PC-3 (cell line): ENCODE measurements around the gene RIPOR3.

Source experiments
- EZH2 ChIP-seq: fragments of 300-600 bp; sonication (generic); IDR thresholded peaks from one replicate; pipeline ENCODE4 v1.6.1; 2017; ENCODE audit warnings: antibody characterized with exemption, mild to moderate bottlenecking, low read length; ENCODE audit not compliant: unreplicated experiment
- EZH2phosphoT487 ChIP-seq: fragments of 300-600 bp; sonication (generic); IDR thresholded peaks from 2 replicates; pipeline ENCODE4 v1.6.1; 2018; ENCODE audit warnings: mild to moderate bottlenecking, antibody characterized with exemption, low read length, borderline replicate concordance
- TF ChIP-seq, protein P1 (sequence below): fragments of 300-600 bp; sonication (generic); conservative IDR thresholded peaks from 2 replicates; pipeline ENCODE4 v1.5.1; 2017; ENCODE audit warnings: antibody characterized with exemption, low read depth, mild to moderate bottlenecking, low read length

DNA sequence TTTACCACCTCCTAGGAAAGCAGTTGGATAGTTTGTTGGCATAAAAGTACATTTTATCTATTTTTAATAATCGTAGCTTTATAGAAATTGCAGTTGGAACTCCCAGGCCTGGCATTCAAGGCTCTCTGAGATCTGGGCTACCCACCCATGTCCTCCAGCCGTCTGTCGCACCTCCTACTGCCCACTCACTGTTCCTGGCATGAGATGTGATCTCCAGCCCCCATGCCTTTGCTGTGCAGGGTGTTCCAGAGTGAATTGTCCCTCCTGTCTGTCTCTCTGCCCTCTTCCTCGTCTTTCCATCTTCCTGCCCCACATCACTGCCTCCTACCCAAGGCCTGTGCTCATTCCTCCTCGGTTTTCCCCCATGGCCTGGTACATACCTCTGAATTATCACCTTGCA is 130.5 kb downstream of the RIPOR3 start:
- TF ChIP-seq, protein P1, sequence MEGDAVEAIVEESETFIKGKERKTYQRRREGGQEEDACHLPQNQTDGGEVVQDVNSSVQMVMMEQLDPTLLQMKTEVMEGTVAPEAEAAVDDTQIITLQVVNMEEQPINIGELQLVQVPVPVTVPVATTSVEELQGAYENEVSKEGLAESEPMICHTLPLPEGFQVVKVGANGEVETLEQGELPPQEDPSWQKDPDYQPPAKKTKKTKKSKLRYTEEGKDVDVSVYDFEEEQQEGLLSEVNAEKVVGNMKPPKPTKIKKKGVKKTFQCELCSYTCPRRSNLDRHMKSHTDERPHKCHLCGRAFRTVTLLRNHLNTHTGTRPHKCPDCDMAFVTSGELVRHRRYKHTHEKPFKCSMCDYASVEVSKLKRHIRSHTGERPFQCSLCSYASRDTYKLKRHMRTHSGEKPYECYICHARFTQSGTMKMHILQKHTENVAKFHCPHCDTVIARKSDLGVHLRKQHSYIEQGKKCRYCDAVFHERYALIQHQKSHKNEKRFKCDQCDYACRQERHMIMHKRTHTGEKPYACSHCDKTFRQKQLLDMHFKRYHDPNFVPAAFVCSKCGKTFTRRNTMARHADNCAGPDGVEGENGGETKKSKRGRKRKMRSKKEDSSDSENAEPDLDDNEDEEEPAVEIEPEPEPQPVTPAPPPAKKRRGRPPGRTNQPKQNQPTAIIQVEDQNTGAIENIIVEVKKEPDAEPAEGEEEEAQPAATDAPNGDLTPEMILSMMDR = no peak
- TF ChIP-seq EZH2 (no peak), EZH2phosphoT487 (no peak)
